ENCODE results near the gene CLDN34.

CLDN34 gene

GRCh38 chrX:9966775-9967408 lies at the start of gene CLDN34:
Gene CLDN34, plus strand, starts transcription at chrX:9967358. Its CDS starts 0 bp downstream, at chrX:9967358.
- DNase-seq, result no peak

- DNase-seq, result no peak
Observed at GRCh38 chrX:9917861-9918260, 49.3 kb upstream of the CLDN34 start.

GRCh38 chrX:9919632-9920172 lies 47.5 kb upstream of the CLDN34 start:
- no peak for DNase-seq

GRCh38 chrX:9921407-9921806 lies 45.8 kb upstream of the CLDN34 start:
- no peak for DNase-seq

GRCh38 chrX:9923357-9923756 lies 43.8 kb upstream of the CLDN34 start:
- DNase-seq, result no peak

GRCh38 chrX:9926002-9926401 lies 41.2 kb upstream of the CLDN34 start:
- DNase-seq, result no peak

GRCh38 chrX:9927698-9928482 lies 39.3 kb upstream of the CLDN34 start:
- peak; percentile 19 for DNase-seq

- DNase-seq, result no peak
Observed at GRCh38 chrX:9935436-9935835, 31.7 kb upstream of the CLDN34 start.

GRCh38 chrX:9937761-9938160 lies 29.4 kb upstream of the CLDN34 start:
- DNase-seq, result no peak

- no peak for DNase-seq
Observed at GRCh38 chrX:9938516-9938915, 28.6 kb upstream of the CLDN34 start.

- DNase-seq, result no peak
Observed at GRCh38 chrX:9940421-9940820, 26.7 kb upstream of the CLDN34 start.

- DNase-seq, result no peak
Observed at GRCh38 chrX:9942086-9942485, 25.1 kb upstream of the CLDN34 start.

GRCh38 chrX:9943420-9943819 lies 23.7 kb upstream of the CLDN34 start:
- DNase-seq, result no peak

- DNase-seq, result no peak
Observed at GRCh38 chrX:9947131-9947794, 19.9 kb upstream of the CLDN34 start.

GRCh38 chrX:9948406-9948805 lies 18.8 kb upstream of the CLDN34 start:
- DNase-seq, result no peak

- no peak for DNase-seq
Observed at GRCh38 chrX:9952300-9952699, 14.9 kb upstream of the CLDN34 start.

- DNase-seq, result no peak
Observed at GRCh38 chrX:9953396-9953795, 13.8 kb upstream of the CLDN34 start.

- DNase-seq, result no peak
Observed at GRCh38 chrX:9955506-9955905, 11.7 kb upstream of the CLDN34 start.

GRCh38 chrX:9957743-9958142 lies 9.4 kb upstream of the CLDN34 start:
- no peak for DNase-seq

GRCh38 chrX:9958183-9958582 lies 9.0 kb upstream of the CLDN34 start:
- DNase-seq, result no peak

GRCh38 chrX:9961750-9962149 lies 5.4 kb upstream of the CLDN34 start:
- DNase-seq, result no peak

- DNase-seq, result no peak
Observed at GRCh38 chrX:9977635-9978034, 10.5 kb downstream of the CLDN34 start.

GRCh38 chrX:9980401-9980800 lies 13.2 kb downstream of the CLDN34 start:
- DNase-seq, result no peak

- DNase-seq, result no peak
Observed at GRCh38 chrX:9980927-9981326, 13.8 kb downstream of the CLDN34 start.
